Breast epithelium (tissue), 3 donors: ENCODE measurements around the gene ZNF462.

ENCODE experiments used
- CTCF ChIP-seq, 3 donors: fragments of 450-650 bp; IDR thresholded peaks; one replicate each; pipeline ENCODE4 v1.5.1; 2016 to 2017; ENCODE audit warnings: antibody characterized with exemption in 3 of 3, mild to moderate bottlenecking in 3 of 3, moderate library complexity in 3 of 3
- POLR2A ChIP-seq: fragments of 450-650 bp; IDR thresholded peaks from one replicate; pipeline ENCODE4 v1.6.1; 2016; ENCODE audit warnings: antibody characterized with exemption, mild to moderate bottlenecking, moderate library complexity

DNA sequence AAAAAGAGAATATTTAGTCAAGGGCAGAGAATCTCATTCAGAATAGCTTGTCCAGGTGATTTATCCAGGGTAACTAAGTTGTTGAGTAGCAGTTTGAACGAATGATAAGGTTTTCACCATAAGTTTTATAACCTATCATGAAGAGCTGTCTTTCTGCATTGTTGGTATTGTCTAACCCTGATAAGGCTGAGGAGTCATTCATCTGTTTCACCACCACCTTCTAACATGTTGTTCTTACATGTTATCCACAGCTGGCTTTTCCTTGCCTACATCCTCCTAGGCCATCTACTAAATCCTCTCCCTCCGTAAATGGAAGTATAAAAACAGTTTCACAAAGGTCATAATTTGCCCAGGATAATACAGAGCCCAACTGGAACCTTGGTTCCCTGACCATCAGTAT, 24.1 kb downstream of the ZNF462 start:
- no peak for TF ChIP-seq CTCF (IDR thresholded peaks at IDR 0.05)
- no peak for TF ChIP-seq POLR2A
